ENCODE data around the gene BCR. TPM values are rescaled to one million over a fixed set of nuclear protein-coding genes. Genes with fewer than 3 reads are reported as not detected.
"Not testable (repeated sequence)": the region's sequence is repeated elsewhere in the genome, so short reads cannot be mapped to it uniquely, and the experiment has no call there.

BCR gene
- total and polyA plus RNA-seq, 2 experiments from 2014 or later: 38.8 to 42.2 TPM

DNA sequence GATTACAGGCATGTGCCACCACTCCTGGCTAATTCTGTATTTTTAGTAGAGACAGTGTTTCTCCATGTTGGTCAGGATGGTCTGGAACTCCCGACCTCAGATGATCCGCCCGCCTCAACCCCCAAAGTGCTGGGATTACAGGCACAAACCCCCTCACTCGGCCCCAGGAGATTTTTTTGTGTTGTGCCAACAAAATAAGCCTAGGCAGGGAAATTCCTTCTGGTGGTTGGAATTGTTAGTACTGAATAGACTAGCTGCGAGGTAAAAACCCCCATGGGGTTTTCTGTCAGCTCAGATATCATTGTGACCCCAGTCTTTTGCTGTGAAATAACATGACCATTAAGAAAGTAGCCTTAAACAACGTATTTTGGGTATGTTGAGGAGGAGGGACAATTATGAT, 144.9 kb downstream of the BCR start:
- no peaks in the 10 kb centered on the region for H3K79me2 ChIP-seq
- H3K4me2 ChIP-seq: no peak overlapping the region
- no peak for TF ChIP-seq EZH2phosphoT487 (IDR thresholded peaks at IDR 0.05; ENCODE audit: low read depth, severe bottlenecking, unreplicated experiment)
- TF ChIP-seq, protein P1, sequence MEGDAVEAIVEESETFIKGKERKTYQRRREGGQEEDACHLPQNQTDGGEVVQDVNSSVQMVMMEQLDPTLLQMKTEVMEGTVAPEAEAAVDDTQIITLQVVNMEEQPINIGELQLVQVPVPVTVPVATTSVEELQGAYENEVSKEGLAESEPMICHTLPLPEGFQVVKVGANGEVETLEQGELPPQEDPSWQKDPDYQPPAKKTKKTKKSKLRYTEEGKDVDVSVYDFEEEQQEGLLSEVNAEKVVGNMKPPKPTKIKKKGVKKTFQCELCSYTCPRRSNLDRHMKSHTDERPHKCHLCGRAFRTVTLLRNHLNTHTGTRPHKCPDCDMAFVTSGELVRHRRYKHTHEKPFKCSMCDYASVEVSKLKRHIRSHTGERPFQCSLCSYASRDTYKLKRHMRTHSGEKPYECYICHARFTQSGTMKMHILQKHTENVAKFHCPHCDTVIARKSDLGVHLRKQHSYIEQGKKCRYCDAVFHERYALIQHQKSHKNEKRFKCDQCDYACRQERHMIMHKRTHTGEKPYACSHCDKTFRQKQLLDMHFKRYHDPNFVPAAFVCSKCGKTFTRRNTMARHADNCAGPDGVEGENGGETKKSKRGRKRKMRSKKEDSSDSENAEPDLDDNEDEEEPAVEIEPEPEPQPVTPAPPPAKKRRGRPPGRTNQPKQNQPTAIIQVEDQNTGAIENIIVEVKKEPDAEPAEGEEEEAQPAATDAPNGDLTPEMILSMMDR (IDR thresholded peaks at IDR 0.05; ENCODE audit: poor library complexity): no peak
- no peak for TF ChIP-seq EZH2 (IDR thresholded peaks at IDR 0.05; ENCODE audit: borderline replicate concordance)
- H2AFZ ChIP-seq: no peak overlapping the region
- H4K20me1 ChIP-seq (ENCODE audit: insufficient read depth, poor library complexity, severe bottlenecking): no peaks in the 10 kb centered on the region
- H3K4me3 ChIP-seq: no peak overlapping the region
- DNase-seq (ENCODE audit: low spot score): no peak
- no peaks in the 10 kb centered on the region for H3K27me3 ChIP-seq
- no peaks in the 10 kb centered on the region for H3K9me3 ChIP-seq (ENCODE audit: low read depth)
- H3K4me1 ChIP-seq (ENCODE audit: insufficient read depth): no peaks in the 10 kb centered on the region
- 55% methylated on average over 6 of the region's 6 CpGs for WGBS (ENCODE audit: low lambda C conversion rate, missing lambda C conversion rate)
- H3K36me3 ChIP-seq (replicated peaks; ENCODE audit: insufficient read depth, low read depth): no peaks in the 10 kb centered on the region
- H3K9me2 ChIP-seq (replicated peaks; ENCODE audit: insufficient read depth): no peaks in the 10 kb centered on the region
- H3K27ac ChIP-seq: no peak overlapping the region

DNA sequence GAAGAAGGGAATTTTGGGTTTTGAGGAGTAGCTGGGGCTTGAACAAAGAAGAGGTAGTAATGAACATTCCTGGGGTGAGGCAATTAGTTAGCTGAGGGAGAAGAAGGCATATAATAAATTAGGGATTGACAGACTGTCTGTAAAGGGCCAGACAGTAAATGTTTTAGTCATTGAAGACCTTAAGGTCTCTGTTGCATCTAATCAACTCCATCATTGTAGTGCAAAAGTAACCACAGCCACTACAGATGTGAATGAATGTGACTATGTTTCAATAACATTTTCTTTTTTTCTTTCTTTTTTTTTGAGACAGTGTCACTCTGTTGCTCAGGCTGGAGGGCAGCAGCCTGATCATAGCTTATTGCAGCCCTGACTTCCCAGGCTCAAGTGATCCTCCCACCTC, 153.5 kb downstream of the BCR start:
- H3K27ac ChIP-seq; H3K27me3 ChIP-seq; H3K9me2 ChIP-seq (replicated peaks; ENCODE audit: insufficient read depth); H3K4me2 ChIP-seq; H3K9me3 ChIP-seq (ENCODE audit: low read depth); H3K79me2 ChIP-seq; H4K20me1 ChIP-seq (ENCODE audit: insufficient read depth, poor library complexity, severe bottlenecking); DNase-seq (ENCODE audit: low spot score); H2AFZ ChIP-seq; H3K4me3 ChIP-seq; H3K4me1 ChIP-seq (ENCODE audit: insufficient read depth); H3K36me3 ChIP-seq (replicated peaks; ENCODE audit: insufficient read depth, low read depth): not testable (repeated sequence)

DNA sequence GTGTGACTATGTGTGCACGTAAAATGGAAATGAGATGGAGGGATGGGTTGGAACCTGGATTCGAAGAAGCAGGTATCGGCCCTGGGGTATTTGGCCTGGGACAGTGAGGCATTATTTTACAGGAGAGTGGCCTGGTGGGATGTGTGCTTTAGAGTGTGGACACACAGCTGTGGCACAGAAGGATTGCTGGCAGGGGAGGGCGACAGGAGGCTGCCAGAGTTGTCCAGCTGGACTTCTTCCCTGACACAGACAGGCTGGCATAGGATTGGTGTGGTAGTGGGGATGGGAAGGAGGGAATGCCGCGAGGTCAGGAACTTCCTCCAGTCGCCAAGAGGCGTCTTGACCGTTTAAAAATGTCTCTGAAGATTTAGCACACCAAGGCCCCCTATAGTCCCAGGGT, 157.4 kb downstream of the BCR start:
- DNase-seq (ENCODE audit: low spot score); H3K4me2 ChIP-seq; H3K9me2 ChIP-seq (replicated peaks; ENCODE audit: insufficient read depth); H3K9me3 ChIP-seq (ENCODE audit: low read depth); H2AFZ ChIP-seq; H4K20me1 ChIP-seq (ENCODE audit: insufficient read depth, poor library complexity, severe bottlenecking); H3K79me2 ChIP-seq; H3K36me3 ChIP-seq (replicated peaks; ENCODE audit: insufficient read depth, low read depth); H3K27me3 ChIP-seq; H3K4me1 ChIP-seq (ENCODE audit: insufficient read depth); H3K4me3 ChIP-seq; H3K27ac ChIP-seq: not testable (repeated sequence)
- WGBS (ENCODE audit: low lambda C conversion rate, missing lambda C conversion rate): 96% methylated on average over 4 of the region's 9 CpGs

DNA sequence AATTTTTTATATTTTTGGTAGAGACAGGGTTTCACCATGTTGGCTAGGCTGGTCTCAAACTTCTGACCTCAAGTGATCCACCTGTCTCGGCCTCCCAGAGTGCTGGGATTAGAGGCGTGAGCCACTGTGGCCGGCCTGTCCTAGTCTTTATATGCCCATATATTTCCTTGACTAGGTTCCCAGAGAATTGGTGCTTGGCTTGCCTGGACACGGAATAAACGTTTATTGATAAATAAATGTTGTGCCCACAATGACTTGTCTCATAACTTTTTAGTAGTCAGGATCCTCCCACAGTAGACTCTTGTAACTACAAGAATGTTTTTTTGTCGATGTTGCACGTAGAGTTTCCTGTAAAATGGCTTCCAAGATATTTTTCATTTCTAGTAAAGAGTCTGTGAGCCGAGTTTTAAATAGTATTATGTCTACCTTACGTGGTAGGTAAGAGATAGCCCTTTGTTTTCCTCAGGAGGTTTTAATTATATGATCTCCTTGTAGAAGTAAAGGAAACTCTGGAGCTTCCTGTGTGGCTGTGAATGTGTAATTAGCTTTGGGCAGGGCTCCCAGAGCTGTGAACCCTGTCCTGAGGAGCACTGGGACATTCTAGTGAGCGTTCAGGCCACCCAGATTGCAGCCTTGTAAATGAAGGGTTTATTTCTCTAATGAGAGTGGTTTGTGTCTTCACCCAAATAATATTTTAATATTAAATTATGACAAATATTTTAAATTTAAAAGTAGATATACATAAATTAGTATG, 161.8 kb downstream of the BCR start:
- not testable (repeated sequence) for H3K4me3 ChIP-seq; H2AFZ ChIP-seq; H3K4me2 ChIP-seq; H3K36me3 ChIP-seq (replicated peaks; ENCODE audit: insufficient read depth, low read depth); H3K9me2 ChIP-seq (replicated peaks; ENCODE audit: insufficient read depth); DNase-seq (ENCODE audit: low spot score); H4K20me1 ChIP-seq (ENCODE audit: insufficient read depth, poor library complexity, severe bottlenecking); H3K27me3 ChIP-seq; H3K79me2 ChIP-seq; H3K27ac ChIP-seq; H3K9me3 ChIP-seq (ENCODE audit: low read depth); H3K4me1 ChIP-seq (ENCODE audit: insufficient read depth)
- WGBS (ENCODE audit: low lambda C conversion rate, missing lambda C conversion rate): 80% methylated on average over 9 of the region's 10 CpGs

DNA sequence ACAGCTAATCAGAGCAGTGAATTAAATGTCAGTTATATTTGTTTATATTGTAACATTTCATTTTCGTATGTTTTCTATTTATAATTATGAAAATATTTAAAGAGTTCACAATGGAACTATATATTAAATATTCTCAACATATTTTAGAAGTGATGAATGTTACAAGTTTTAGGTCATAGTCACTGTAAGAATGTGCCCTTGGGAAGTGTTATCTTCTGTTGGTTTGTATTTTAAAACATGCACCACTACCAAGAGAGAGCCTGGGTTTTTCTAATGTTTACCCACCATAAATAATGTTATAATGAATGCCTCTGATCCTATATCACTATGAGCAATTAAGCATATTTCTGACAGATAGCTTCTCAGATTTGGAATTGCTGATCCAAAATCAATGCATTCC, 171.0 kb downstream of the BCR start:
- H2AFZ ChIP-seq: no peak overlapping the region
- TF ChIP-seq EZH2phosphoT487 (IDR thresholded peaks at IDR 0.05; ENCODE audit: low read depth, severe bottlenecking, unreplicated experiment): no peak
- no peak for TF ChIP-seq EZH2 (IDR thresholded peaks at IDR 0.05; ENCODE audit: borderline replicate concordance)
- TF ChIP-seq, protein P1 (IDR thresholded peaks at IDR 0.05; ENCODE audit: poor library complexity): no peak
- H4K20me1 ChIP-seq (ENCODE audit: insufficient read depth, poor library complexity, severe bottlenecking): no peaks in the 10 kb centered on the region
- H3K4me3 ChIP-seq: no peak overlapping the region
- no peak overlapping the region for H3K27ac ChIP-seq
- no peaks in the 10 kb centered on the region for H3K4me1 ChIP-seq (ENCODE audit: insufficient read depth)
- no peaks in the 10 kb centered on the region for H3K36me3 ChIP-seq (replicated peaks; ENCODE audit: insufficient read depth, low read depth)
- WGBS (ENCODE audit: low lambda C conversion rate, missing lambda C conversion rate): 61% methylated on average over 1 of the region's 1 CpG
- no peaks in the 10 kb centered on the region for H3K27me3 ChIP-seq
- no peaks in the 10 kb centered on the region for H3K79me2 ChIP-seq
- no peak for DNase-seq (ENCODE audit: low spot score)
- no peak overlapping the region for H3K4me2 ChIP-seq
- no peaks in the 10 kb centered on the region for H3K9me3 ChIP-seq (ENCODE audit: low read depth)
- no peaks in the 10 kb centered on the region for H3K9me2 ChIP-seq (replicated peaks; ENCODE audit: insufficient read depth)

Measured in hepatocyte (in vitro differentiated cells).